Measurements from ENCODE around the gene ATP6V0E2.

The ATP6V0E2 gene

GRCh38 chr7:149864023-149864422 is 9.7 kb upstream of the ATP6V0E2 start:
- no peak for DNase-seq (ENCODE audit: low read depth)

GRCh38 chr7:149864751-149865150 is 9.0 kb upstream of the ATP6V0E2 start:
- DNase-seq (ENCODE audit: low read depth) = no peak

GRCh38 chr7:149865437-149865836 is 8.3 kb upstream of the ATP6V0E2 start:
- DNase-seq (ENCODE audit: low read depth) = peak; percentile 33

GRCh38 chr7:149866139-149866778 is 7.5 kb upstream of the ATP6V0E2 start:
- DNase-seq (ENCODE audit: low read depth) = no peak

- DNase-seq (ENCODE audit: low read depth) = no peak
These were observed 6.9 kb upstream of the ATP6V0E2 start for GRCh38 chr7:149866779-149867447.

- no peak for DNase-seq (ENCODE audit: low read depth)
These were observed 5.8 kb upstream of the ATP6V0E2 start for GRCh38 chr7:149867762-149868622.

- DNase-seq (ENCODE audit: low read depth) = no peak
These were observed 5.0 kb upstream of the ATP6V0E2 start for GRCh38 chr7:149868623-149869290.

GRCh38 chr7:149869291-149869650 is 4.5 kb upstream of the ATP6V0E2 start:
- no peak for DNase-seq (ENCODE audit: low read depth)

- DNase-seq (ENCODE audit: low read depth) = no peak
These were observed 3.9 kb upstream of the ATP6V0E2 start for GRCh38 chr7:149869867-149870266.

GRCh38 chr7:149870274-149870673 is 3.5 kb upstream of the ATP6V0E2 start:
- no peak for DNase-seq (ENCODE audit: low read depth)

GRCh38 chr7:149870701-149871483 is 2.9 kb upstream of the ATP6V0E2 start:
- DNase-seq (ENCODE audit: low read depth) = no peak

GRCh38 chr7:149871576-149871975 is 2.2 kb upstream of the ATP6V0E2 start:
- DNase-seq (ENCODE audit: low read depth) = no peak

- no peak for DNase-seq (ENCODE audit: low read depth)
These were observed 1.2 kb upstream of the ATP6V0E2 start for GRCh38 chr7:149872419-149873073.

- no peak for DNase-seq (ENCODE audit: low read depth)
These were observed 338 bp downstream of the ATP6V0E2 start for GRCh38 chr7:149873970-149874643.

GRCh38 chr7:149874644-149875028 is 867 bp downstream of the ATP6V0E2 start:
- no peak for DNase-seq (ENCODE audit: low read depth)

- DNase-seq (ENCODE audit: low read depth) = no peak
These were observed 1.6 kb downstream of the ATP6V0E2 start for GRCh38 chr7:149875396-149875795.

- DNase-seq (ENCODE audit: low read depth) = no peak
These were observed 4.2 kb downstream of the ATP6V0E2 start for GRCh38 chr7:149877890-149878522.

GRCh38 chr7:149878523-149878921 is 4.8 kb downstream of the ATP6V0E2 start:
- no peak for DNase-seq (ENCODE audit: low read depth)

- no peak for DNase-seq (ENCODE audit: low read depth)
These were observed 5.5 kb downstream of the ATP6V0E2 start for GRCh38 chr7:149879271-149879743.

Data from stimulated activated CD8-positive, alpha-beta memory T cell treated with anti-CD3 and anti-CD28 coated beads, Interleukin-12 subunit alpha, Interleukin-12 subunit beta, amount 100 ng/mL, for 1 hour (primary cell).